IMR-90 (cell line): ENCODE measurements around the gene KRT1. TPM values are rescaled to one million over a fixed set of nuclear protein-coding genes. Genes with fewer than 3 reads are reported as not detected.

Experiments used
- ATAC-seq: fragments of 200-7000 bp; cut with Tn5 transposase; 2 replicates; pipeline ENCODE4 v1.9.1; 2020; ENCODE audit warnings: low read depth, mild to moderate bottlenecking, moderate library complexity
- BruUV-seq: library from RNA; stranded (reverse); fragments of 400-500 nt; replicated peaks from 2 replicates; lab custom pipeline; 2021; lab: Mats Ljungman, UMichigan
- CTCF ChIA-PET: fragments of 300-600 bp; formaldehyde crosslinking; extraction: SDS; loops from one replicate; lab custom pipeline; 2021; ENCODE audit warnings: antibody characterized with exemption; lab: Yijun Ruan, JAX
- POLR2A ChIA-PET: fragments of 300-600 bp; sonication (Branson Sonifier 250); formaldehyde crosslinking; loops from one replicate; lab custom pipeline; 2022; ENCODE audit warnings: antibody characterized with exemption; ENCODE audit not compliant: unreplicated experiment; lab: Charles Lee
- DNase-seq: peaks from one replicate; pipeline ENCODE4 v3.0.0; 2013
- H2AFZ ChIP-seq: replicated peaks from 2 replicates; pipeline ENCODE3; 2013; ENCODE audit warnings: low read length, mild to moderate bottlenecking; ENCODE audit not compliant: poor library complexity
- H2AK5ac ChIP-seq: 2 replicates; pipeline ENCODE4 v1.6.1; 2013; ENCODE audit warnings: low read depth, low read length, inconsistent platforms
- H2AK9ac ChIP-seq: replicated peaks from 2 replicates; pipeline ENCODE3; 2013; ENCODE audit warnings: mild to moderate bottlenecking, low read depth, low read length, moderate library complexity; ENCODE audit not compliant: poor library complexity
- H2BK120ac ChIP-seq: 2 replicates; pipeline ENCODE4 v1.6.1; 2013; ENCODE audit warnings: low read depth, low read length, inconsistent platforms
- H2BK15ac ChIP-seq: 3 replicates; pipeline ENCODE4 v1.6.1; 2013; ENCODE audit warnings: low read depth, low read length, inconsistent platforms
- H2BK20ac ChIP-seq: 2 replicates; pipeline ENCODE4 v1.6.1; 2013; ENCODE audit warnings: low read depth, mild to moderate bottlenecking, inconsistent platforms, low read length, moderate library complexity
- H2BK5ac ChIP-seq: 2 replicates; pipeline ENCODE4 v1.6.1; 2013; ENCODE audit warnings: mild to moderate bottlenecking, low read depth, low read length, inconsistent platforms; ENCODE audit not compliant: poor library complexity, severe bottlenecking
- H3K14ac ChIP-seq: replicated peaks from 2 replicates; pipeline ENCODE4 v1.6.1; 2013; ENCODE audit warnings: low read depth, low read length, inconsistent platforms
- H3K18ac ChIP-seq: 2 replicates; pipeline ENCODE4 v1.6.1; 2013; ENCODE audit warnings: low read depth, low read length, control low read depth
- H3K23ac ChIP-seq: 2 replicates; pipeline ENCODE4 v1.6.1; 2013; ENCODE audit warnings: low read depth, low read length, inconsistent platforms
- H3K27ac ChIP-seq: 2 replicates; pipeline ENCODE4 v1.5.1; 2013; ENCODE audit warnings: mild to moderate bottlenecking, control low read depth, low read length; ENCODE audit not compliant: insufficient read depth
- H3K27me3 ChIP-seq: 2 replicates; pipeline ENCODE4 v1.6.1; 2013; ENCODE audit warnings: low read length; ENCODE audit not compliant: control insufficient read depth, insufficient read depth
- H3K36me3 ChIP-seq: 2 replicates; pipeline ENCODE4 v1.6.1; 2013; ENCODE audit warnings: low read length, mixed read lengths; ENCODE audit not compliant: control insufficient read depth, insufficient read depth
- H3K4ac ChIP-seq: 2 replicates; pipeline ENCODE4 v1.6.1; 2013; ENCODE audit warnings: low read depth, low read length, inconsistent platforms
- H3K4me1 ChIP-seq: 2 replicates; pipeline ENCODE4 v1.6.1; 2013; ENCODE audit warnings: low read length, mixed read lengths; ENCODE audit not compliant: control insufficient read depth, insufficient read depth
- H3K4me2 ChIP-seq: 2 replicates; pipeline ENCODE4 v1.6.1; 2013; ENCODE audit warnings: low read depth, mild to moderate bottlenecking, control low read depth, low read length, moderate library complexity
- H3K4me3 ChIP-seq: 2 replicates; pipeline ENCODE4 v1.5.1; 2013; ENCODE audit warnings: low read depth, mild to moderate bottlenecking, control low read depth, low read length, moderate library complexity; ENCODE audit not compliant: insufficient read depth
- H3K56ac ChIP-seq: 2 replicates; pipeline ENCODE4 v1.6.1; 2013; ENCODE audit warnings: low read length, inconsistent platforms; ENCODE audit not compliant: insufficient read depth; ENCODE audit errors: extremely low read depth
- H3K79me1 ChIP-seq, 2 experiments: 2 replicates each; pipeline ENCODE4 v1.6.1; 2013; ENCODE audit warnings: low read length in 2 of 2, inconsistent platforms in 1 of 2, low read depth in 1 of 2
- H3K9ac ChIP-seq: 2 replicates; pipeline ENCODE4 v1.6.1; 2013; ENCODE audit warnings: low read depth, low read length, control low read depth
- H3K9me1 ChIP-seq: 2 replicates; pipeline ENCODE4 v1.6.1; 2013; ENCODE audit warnings: low read length, inconsistent platforms; ENCODE audit not compliant: insufficient read depth
- H3K9me3 ChIP-seq: 2 replicates; pipeline ENCODE4 v1.6.1; 2013; ENCODE audit warnings: low read length; ENCODE audit not compliant: control insufficient read depth, insufficient read depth
- H4K20me1 ChIP-seq: 2 replicates; pipeline ENCODE4 v1.6.1; 2013; ENCODE audit warnings: low read length, inconsistent platforms; ENCODE audit not compliant: insufficient read depth
- H4K5ac ChIP-seq: 2 replicates; pipeline ENCODE4 v1.6.1; 2013; ENCODE audit warnings: mild to moderate bottlenecking, low read depth, low read length, control low read depth
- H4K8ac ChIP-seq, 2 experiments: 2 replicates each; pipeline ENCODE4 v1.6.1; 2013; ENCODE audit warnings: low read depth in 2 of 2, low read length in 2 of 2, control low read depth in 1 of 2, inconsistent platforms in 1 of 2
- H4K91ac ChIP-seq: 2 replicates; pipeline ENCODE4 v1.6.1; 2013; ENCODE audit warnings: low read depth, low read length, inconsistent platforms; ENCODE audit not compliant: insufficient read depth
- MAZ ChIP-seq: IDR thresholded peaks from 2 replicates; pipeline ENCODE4 v1.6.1; 2012; ENCODE audit warnings: low read depth, mild to moderate bottlenecking, low read length, improper control_type of control experiment, moderate library complexity, borderline replicate concordance
- WGBS, 2 experiments: methylation state at CpG; one replicate each; pipeline versions ENCODE4 v1.1.5 to v1.1.7; 2013; ENCODE audit warnings: missing lambda C conversion rate in 2 of 2; ENCODE audit not compliant: insufficient read length in 1 of 2; ENCODE audit errors: extremely low coverage in 2 of 2; 5-methylcytosine and 5-hydroxymethylcytosine counted together
- dilution Hi-C: fragments of 300-500 bp; cut with HindIII; formaldehyde crosslinking; loops from one replicate; pipeline ENCODE4 v1.14.3; 2018; ENCODE audit warnings: low sequenced_read_pairs; ENCODE audit not compliant: unreplicated experiment
- in situ Hi-C: fragments of 300-500 bp; cut with MboI; formaldehyde crosslinking; loops from 3 replicates; pipeline ENCODE4 v1.14.3; 2019; ENCODE audit warnings: low sequenced_read_pairs, inconsistent platforms, mixed read lengths
- intact Hi-C: fragments of 100-400 bp; cut with micrococcal nuclease; formaldehyde crosslinking; loops from 2 replicates; pipeline ENCODE4 v1.10.0; 2022
- polyA plus RNA-seq, 3 experiments: library from polyadenylated mRNA; depleted of rRNA; stranded (reverse); fragments of >200 nt; gene quantifications; 2 replicates each; pipeline ENCODE4 v1.2.3, GENCODE V29; 2012; ENCODE audit warnings: low replicate concordance in 1 of 3
- total RNA-seq: library from RNA; depleted of rRNA; stranded (reverse); fragments of >200 nt; gene quantifications from 2 replicates; pipeline ENCODE4 v1.2.3, GENCODE V29; 2012

Gene KRT1
- total and polyA plus RNA-seq, 2 of the 4 experiments (the other 2 are of a cell fraction) = not detected

GRCh38 chr12:52673217-52673616 is 7.0 kb downstream of the KRT1 start:
- H3K4ac ChIP-seq = no peak overlapping the region
- ATAC-seq = no peak
- no TSS peak for BruUV-seq

More at GRCh38 chr12:52673217-52673616, 7.0 kb downstream of the KRT1 start:
- intact Hi-C loops (no loop called here), in situ Hi-C loops (no loop called here), dilution Hi-C loops (no loop called here)
- Histone ChIP-seq H4K5ac (no peak overlapping the region), H2BK20ac (no peak overlapping the region), H3K27me3 (peaks cover 19% of the 10 kb centered on the region), H4K8ac (no peak overlapping the region), H3K23ac (no peak overlapping the region), H2AFZ (no peak overlapping the region), H3K79me1 (no peaks in the 10 kb centered on the region), H4K20me1 (no peaks in the 10 kb centered on the region), H3K9me3 (no peaks in the 10 kb centered on the region), H2BK15ac (no peak overlapping the region), H3K18ac (no peak overlapping the region), H3K4me2 (no peak overlapping the region), H3K4me3 (no peak overlapping the region), H3K56ac (no peak overlapping the region), H4K91ac (no peak overlapping the region), H2BK120ac (no peak overlapping the region), H3K14ac (no peak overlapping the region), H3K36me3 (no peaks in the 10 kb centered on the region), H2AK5ac (no peak overlapping the region), H2BK5ac (no peak overlapping the region), H3K9ac (no peak overlapping the region), H3K9me1 (no peaks in the 10 kb centered on the region), H3K27ac (no peak overlapping the region), H3K4me1 (no peaks in the 10 kb centered on the region), H2AK9ac (no peak overlapping the region)
- 0% methylated on average over 1 of the region's 5 CpGs; no CpG with 5 or more reads in 1 of the 2 experiments for WGBS, 2 experiments
- POLR2A ChIA-PET = no interaction called here
- DNase-seq = no peak
- TF ChIP-seq MAZ = no peak
- CTCF ChIA-PET = interaction anchor here (0.5 kb wide), 1 partner anchor 191 kb away, joined by 4 read pairs; no protein-coding TSS in a partner anchor
